Activated naive CD4-positive, alpha-beta T cell treated with anti-CD3 and anti-CD28 coated beads for 36 hours (primary cell): ENCODE data around the gene IFNA21. TPM values are rescaled to one million over a fixed set of nuclear protein-coding genes. Genes with fewer than 3 reads are reported as not detected.
A peak's percentile ranks its signal among the peaks of the same experiment; 100 is the strongest.
"Not testable (repeated sequence)": the region's sequence is repeated elsewhere in the genome, so short reads cannot be mapped to it uniquely, and the experiment has no call there.

Experiments
- CTCF ChIA-PET: fragments of 350-600 bp; sonication (Branson Sonifier 250); formaldehyde crosslinking; loops from one replicate; lab custom pipeline; 2021; ENCODE audit warnings: antibody characterized with exemption; lab: Charles Lee
- DNase-seq: peaks from one replicate; pipeline ENCODE4 v3.0.0-alpha.2; 2020
- H3K27ac Mint-ChIP-seq: one replicate; pipeline ENCODE4 v1.8.0; 2021; ENCODE audit warnings: mild to moderate bottlenecking, mixed read lengths
- H3K27me3 Mint-ChIP-seq: one replicate; pipeline ENCODE4 v1.8.0; 2021; ENCODE audit warnings: low read depth, mixed read lengths
- H3K36me3 Mint-ChIP-seq: one replicate; pipeline ENCODE4 v1.8.0; 2021; ENCODE audit warnings: low read depth, mixed read lengths
- H3K4me1 Mint-ChIP-seq: one replicate; pipeline ENCODE4 v1.8.0; 2021; ENCODE audit warnings: low read depth, mixed read lengths
- H3K4me3 Mint-ChIP-seq: one replicate; pipeline ENCODE4 v1.8.0; 2021; ENCODE audit warnings: mild to moderate bottlenecking, moderate library complexity, mixed read lengths
- H3K9me3 Mint-ChIP-seq: one replicate; pipeline ENCODE4 v1.8.0; 2021; ENCODE audit warnings: mixed read lengths
- intact Hi-C: fragments of 100-400 bp; cut with micrococcal nuclease; formaldehyde crosslinking; loops from one replicate; pipeline ENCODE4 v1.15.1; 2023
- total RNA-seq, 2 experiments: library from RNA; stranded (reverse); gene quantifications; one replicate each; pipeline ENCODE4 v1.2.3, GENCODE V29; 2021

Gene IFNA21
- total RNA-seq, 2 experiments from 2014 or later: not detected

DNA sequence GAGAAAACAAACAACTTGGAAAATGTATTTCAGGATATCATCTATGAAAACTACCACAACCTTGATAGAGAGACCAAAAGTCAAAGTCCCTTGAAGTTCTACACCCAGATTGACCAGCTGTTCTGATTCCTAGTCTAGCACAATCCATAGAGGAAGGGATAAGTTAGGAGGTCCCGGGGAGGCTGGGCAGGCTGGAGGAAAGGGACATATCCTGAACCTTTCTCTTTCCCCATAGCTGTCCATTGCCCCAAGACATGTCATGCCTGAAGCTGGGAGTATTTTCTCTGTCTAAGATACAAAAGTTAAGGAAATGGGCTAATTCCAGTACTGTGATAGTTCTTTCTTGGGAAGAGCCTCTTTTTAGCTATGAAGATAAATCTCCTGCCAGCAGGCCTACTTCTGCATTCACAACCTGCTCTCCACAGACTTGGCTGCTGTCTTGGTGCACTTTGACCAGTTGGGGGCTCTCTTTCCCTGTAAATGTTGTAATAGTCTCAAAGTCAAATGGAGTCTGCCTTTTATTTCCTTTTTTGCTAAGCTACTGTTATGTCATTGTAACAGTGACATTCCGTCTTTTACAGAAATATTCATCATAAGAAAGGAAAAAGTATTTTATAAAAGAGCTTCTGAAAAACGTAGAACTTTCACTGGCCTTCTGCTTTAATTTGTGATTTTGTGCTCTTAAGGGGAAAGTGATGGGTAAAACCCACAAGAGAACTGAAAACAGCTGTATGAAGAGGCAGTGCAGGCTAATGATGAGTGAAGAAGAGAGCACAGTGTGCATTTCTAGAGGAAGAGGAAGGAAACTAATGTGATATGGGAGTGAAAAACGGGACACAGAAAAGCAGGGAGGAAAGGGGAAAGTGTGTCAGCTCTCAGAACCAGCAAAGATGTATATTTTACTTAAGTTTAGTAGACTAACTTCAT is 16.6 kb upstream of the IFNA21 start:
- DNase-seq: peak; percentile 55
- H3K27me3 Mint-ChIP-seq, H3K9me3 Mint-ChIP-seq, H3K36me3 Mint-ChIP-seq, intact Hi-C loops, H3K4me1 Mint-ChIP-seq, H3K27ac Mint-ChIP-seq, H3K4me3 Mint-ChIP-seq: not testable (repeated sequence)
- CTCF ChIA-PET: interaction anchor here (0.5 to 3.5 kb wide), 37 partner anchors 8 to 647 kb away, joined by 3 to 28 read pairs (median 3); partner anchors contain the start of gene KLHL9

DNA sequence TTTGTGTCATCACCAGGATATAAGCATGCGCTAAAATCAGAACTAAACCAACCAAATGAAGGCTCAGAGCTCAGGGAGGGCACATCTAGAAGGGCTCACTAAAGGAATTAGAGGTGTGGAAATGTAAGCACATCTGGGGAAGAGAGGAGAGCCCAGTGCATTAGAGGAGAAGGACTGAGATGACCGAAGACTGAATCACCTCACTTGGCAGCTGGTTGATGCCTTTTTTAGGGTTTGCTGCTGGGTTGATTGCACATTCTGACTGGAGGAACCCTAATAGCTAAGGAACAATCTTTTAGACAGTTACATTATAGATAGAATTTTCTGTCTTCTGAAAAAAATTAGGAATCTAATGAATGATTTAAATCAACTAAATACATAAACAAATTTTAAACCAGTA is 8.2 kb upstream of the IFNA21 start:
- intact Hi-C loops: no loop called here
- H3K4me1 Mint-ChIP-seq: no peaks in the 10 kb centered on the region
- H3K4me3 Mint-ChIP-seq: no peak overlapping the region
- no peak for DNase-seq
- no peaks in the 10 kb centered on the region for H3K9me3 Mint-ChIP-seq
- H3K36me3 Mint-ChIP-seq: no peaks in the 10 kb centered on the region
- H3K27me3 Mint-ChIP-seq: peaks cover 3% of the 10 kb centered on the region
- CTCF ChIA-PET: interaction anchor here (1.0 to 1.9 kb wide), 2 partner anchors 8 to 20 kb away, joined by 6 to 14 read pairs; no protein-coding TSS in a partner anchor
- no peak overlapping the region for H3K27ac Mint-ChIP-seq

DNA sequence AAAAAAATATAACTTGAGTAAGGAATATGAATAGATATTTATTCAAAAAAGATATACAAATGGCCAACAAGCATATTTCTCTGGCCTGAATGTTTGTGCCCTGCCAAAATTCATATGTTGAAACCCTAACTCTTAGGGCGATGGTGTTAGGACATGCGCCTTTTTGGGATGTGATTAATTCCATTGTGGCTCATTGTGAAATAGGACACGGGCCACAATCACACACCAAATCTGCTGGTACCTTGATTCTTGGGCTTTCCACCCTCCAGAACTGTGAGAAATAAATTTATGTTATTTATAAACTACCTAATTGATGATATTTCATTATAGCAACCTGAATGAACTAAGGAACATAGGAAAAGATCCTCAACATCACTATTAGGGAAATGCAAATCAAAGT is 5.7 kb upstream of the IFNA21 start:
- H3K9me3 Mint-ChIP-seq: no peaks in the 10 kb centered on the region
- no peak for DNase-seq
- no peak overlapping the region for H3K4me3 Mint-ChIP-seq
- H3K27me3 Mint-ChIP-seq: peaks cover 3% of the 10 kb centered on the region
- no peak overlapping the region for H3K27ac Mint-ChIP-seq
- no peaks in the 10 kb centered on the region for H3K4me1 Mint-ChIP-seq
- CTCF ChIA-PET: no interaction called here
- intact Hi-C loops: no loop called here
- H3K36me3 Mint-ChIP-seq: no peaks in the 10 kb centered on the region

DNA sequence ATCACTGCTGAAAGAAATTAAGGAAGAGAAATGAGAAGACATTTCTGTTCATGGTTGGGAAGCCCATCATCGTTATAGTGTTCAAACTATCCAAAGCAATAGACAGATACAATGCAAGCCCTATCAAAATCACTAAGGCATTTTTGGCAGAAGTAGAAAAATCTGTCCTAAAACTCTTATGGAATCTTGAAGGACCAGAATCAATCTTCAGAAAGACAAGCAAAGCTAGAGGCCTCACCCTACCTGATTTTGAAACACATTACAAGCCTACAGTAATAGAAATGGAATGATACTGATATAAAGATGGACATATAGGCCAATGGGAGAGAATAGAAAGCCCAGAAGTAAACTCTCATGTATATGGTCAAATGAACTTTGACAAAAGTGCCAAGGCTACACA is 4.9 kb upstream of the IFNA21 start:
- peaks cover 5% of the 10 kb centered on the region for H3K27me3 Mint-ChIP-seq
- H3K36me3 Mint-ChIP-seq: no peaks in the 10 kb centered on the region
- H3K4me1 Mint-ChIP-seq: no peaks in the 10 kb centered on the region
- CTCF ChIA-PET: no interaction called here
- intact Hi-C loops: no loop called here
- H3K27ac Mint-ChIP-seq: no peak overlapping the region
- no peak for DNase-seq
- no peak overlapping the region for H3K4me3 Mint-ChIP-seq
- H3K9me3 Mint-ChIP-seq: no peaks in the 10 kb centered on the region

DNA sequence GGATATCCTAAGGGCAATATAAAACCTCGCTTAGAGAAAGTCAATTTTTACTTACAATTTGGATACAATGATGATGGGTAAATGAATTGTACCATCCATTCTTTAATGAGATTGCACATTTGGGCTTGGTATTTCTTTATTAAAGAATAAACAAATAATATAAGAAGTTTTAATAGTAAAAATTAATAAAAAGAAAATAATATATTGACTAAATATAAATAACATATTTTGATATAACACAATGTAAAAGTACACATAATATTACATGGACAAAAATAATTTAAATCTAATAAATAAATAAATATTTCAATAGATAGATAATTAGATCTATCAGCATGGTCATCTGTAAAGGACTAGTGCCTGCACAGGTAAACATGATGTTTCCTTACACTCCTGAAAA is 944 bp downstream of the IFNA21 start:
- Mint-ChIP-seq H3K27me3 (peaks cover 2% of the 10 kb centered on the region), H3K4me3 (no peak overlapping the region), H3K36me3 (no peaks in the 10 kb centered on the region), H3K27ac (no peak overlapping the region), H3K9me3 (peaks cover 3% of the 10 kb centered on the region), H3K4me1 (peaks cover 17% of the 10 kb centered on the region)
- intact Hi-C loops: no loop called here
- DNase-seq: no peak
- CTCF ChIA-PET: no interaction called here

DNA sequence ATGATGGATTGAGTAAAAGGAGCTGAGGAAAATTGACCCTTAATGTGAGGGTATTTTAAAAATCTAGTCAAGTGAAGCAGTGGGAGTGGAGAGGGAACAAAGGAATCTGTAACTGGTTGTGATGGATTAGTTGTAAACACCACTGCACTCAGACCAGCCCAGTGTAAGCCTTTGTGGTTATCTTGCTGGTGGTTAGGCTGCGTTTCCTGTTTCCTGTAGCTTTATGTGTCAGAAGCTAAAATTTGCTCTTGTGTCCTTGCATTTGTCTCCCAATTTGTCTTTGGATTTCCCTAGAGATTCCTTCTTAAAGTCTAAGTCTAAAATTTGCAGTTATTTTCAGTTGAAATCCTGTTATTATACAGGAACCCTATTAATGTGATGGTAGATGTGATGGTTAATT is 6.3 kb downstream of the IFNA21 start:
- Mint-ChIP-seq H3K9me3 (peaks cover 4% of the 10 kb centered on the region), H3K27ac (no peak overlapping the region), H3K4me3 (no peak overlapping the region), H3K27me3 (no peaks in the 10 kb centered on the region), H3K36me3 (no peaks in the 10 kb centered on the region), H3K4me1 (peaks cover 25% of the 10 kb centered on the region)
- peak; percentile 51 for DNase-seq
- intact Hi-C loops: no loop called here
- CTCF ChIA-PET: interaction anchor here (0.8 to 1.5 kb wide), 2 partner anchors 18 to 23 kb away, joined by 3 to 4 read pairs; partner anchors contain the start of gene IFNW1

DNA sequence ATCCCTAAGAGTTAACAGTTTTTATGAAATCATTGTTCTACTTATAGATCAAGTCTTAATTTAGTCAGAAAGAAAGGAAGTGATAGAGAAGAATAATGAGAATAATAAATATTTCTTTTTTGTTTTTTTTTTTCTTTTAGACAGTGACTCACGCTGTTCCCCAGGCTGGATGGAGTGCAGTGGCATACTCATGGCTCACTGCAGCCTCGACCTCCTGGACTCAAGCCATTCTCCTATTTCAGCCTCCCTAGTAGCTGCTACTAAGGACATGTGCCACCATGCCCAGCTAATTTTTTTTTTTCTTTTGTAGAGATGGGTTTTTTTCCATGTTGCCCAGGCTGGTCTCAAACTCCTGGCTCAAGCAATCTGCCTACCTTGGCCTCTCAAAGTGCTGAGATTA is 11.0 kb downstream of the IFNA21 start:
- CTCF ChIA-PET: interaction anchor here (1.9 kb wide), 1 partner anchor 40 kb away, joined by 4 read pairs; no protein-coding TSS in a partner anchor
- Mint-ChIP-seq H3K4me1 (peaks cover 11% of the 10 kb centered on the region), H3K27ac (no peak overlapping the region), H3K27me3 (no peaks in the 10 kb centered on the region), H3K4me3 (no peak overlapping the region), H3K36me3 (no peaks in the 10 kb centered on the region), H3K9me3 (peaks cover 1% of the 10 kb centered on the region)
- DNase-seq: no peak
- intact Hi-C loops: no loop called here

DNA sequence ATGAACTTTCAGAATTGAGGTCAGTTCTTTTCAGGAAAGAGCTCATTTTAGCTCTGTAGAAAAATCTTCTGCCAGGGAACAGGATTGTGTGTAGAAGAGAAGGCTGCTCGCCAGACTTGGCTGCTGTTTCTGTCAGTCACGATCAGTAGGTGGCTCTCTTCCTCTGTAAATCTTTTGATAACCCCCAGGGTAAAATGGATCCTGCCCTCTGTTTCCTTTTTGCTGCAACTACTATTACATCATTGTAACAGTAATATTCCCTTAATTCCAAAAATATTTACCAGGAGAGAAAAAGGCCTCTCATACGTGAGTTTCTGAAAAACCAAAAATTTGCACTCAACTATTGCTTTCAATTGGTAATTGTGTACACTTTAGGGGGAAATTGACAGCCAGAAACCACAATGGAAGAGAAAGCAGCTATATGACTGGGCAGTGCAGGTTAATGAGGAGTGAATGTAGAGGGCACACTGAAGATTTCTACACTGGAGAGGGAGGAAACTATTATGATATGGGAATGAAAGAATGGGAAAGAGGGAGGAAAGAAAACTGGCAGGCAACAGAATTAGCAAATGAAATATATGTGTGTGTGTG is 12.3 kb downstream of the IFNA21 start:
- CTCF ChIA-PET: interaction anchor here (0.9 kb wide), 1 partner anchor 29 kb away, joined by 4 read pairs; no protein-coding TSS in a partner anchor
- Mint-ChIP-seq H3K27me3 (peaks cover 2% of the 10 kb centered on the region), H3K27ac (no peak overlapping the region), H3K36me3 (peaks cover under 1% of the 10 kb centered on the region), H3K4me1 (peaks cover 4% of the 10 kb centered on the region), H3K9me3 (peaks cover 3% of the 10 kb centered on the region), H3K4me3 (no peak overlapping the region)
- intact Hi-C loops: loop anchor here (5.0 kb wide), 1 partner anchor 243 kb away; no protein-coding TSS in a partner anchor
- no peak for DNase-seq

DNA sequence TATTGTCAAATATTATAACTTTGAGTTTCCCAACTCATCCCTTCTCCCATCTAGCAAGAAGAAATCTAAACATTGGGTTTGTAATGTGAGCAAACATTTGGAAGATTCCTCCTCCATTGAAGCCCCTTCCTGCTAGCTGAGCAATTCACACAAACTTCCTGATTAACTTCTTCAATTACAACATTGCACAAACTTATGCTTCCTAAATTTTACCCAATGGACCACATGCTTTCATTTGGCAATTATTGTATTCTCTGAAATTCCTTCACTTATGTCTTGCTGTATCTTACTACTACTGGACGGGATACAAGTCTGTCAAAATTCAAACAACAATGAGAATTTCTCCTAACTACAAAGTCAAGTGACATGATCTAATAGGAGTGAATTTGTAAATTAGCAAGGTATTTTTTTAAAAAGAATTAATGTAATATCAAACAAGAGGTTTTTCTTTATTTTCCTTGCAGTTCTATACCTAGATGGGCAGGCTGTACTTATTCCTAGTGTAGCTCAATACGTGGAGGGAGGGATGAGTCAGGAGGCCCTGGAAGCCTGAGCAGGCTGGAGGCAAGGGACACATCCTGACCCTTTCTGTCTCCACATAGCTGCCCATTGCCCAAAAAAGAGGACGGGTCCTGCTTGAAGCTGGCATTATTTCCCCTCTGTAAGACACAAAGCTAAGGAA is 13.0 kb downstream of the IFNA21 start:
- Mint-ChIP-seq H3K4me3 (no peak overlapping the region), H3K9me3 (peaks cover 8% of the 10 kb centered on the region), H3K27me3 (peaks cover 2% of the 10 kb centered on the region), H3K27ac (no peak overlapping the region), H3K4me1 (peaks cover 4% of the 10 kb centered on the region), H3K36me3 (peaks cover 3% of the 10 kb centered on the region)
- CTCF ChIA-PET: interaction anchor here (0.9 kb wide), 1 partner anchor 29 kb away, joined by 4 read pairs; no protein-coding TSS in a partner anchor
- no peak for DNase-seq
- intact Hi-C loops: loop anchor here (5.0 kb wide), 1 partner anchor 244 kb away; no protein-coding TSS in a partner anchor

DNA sequence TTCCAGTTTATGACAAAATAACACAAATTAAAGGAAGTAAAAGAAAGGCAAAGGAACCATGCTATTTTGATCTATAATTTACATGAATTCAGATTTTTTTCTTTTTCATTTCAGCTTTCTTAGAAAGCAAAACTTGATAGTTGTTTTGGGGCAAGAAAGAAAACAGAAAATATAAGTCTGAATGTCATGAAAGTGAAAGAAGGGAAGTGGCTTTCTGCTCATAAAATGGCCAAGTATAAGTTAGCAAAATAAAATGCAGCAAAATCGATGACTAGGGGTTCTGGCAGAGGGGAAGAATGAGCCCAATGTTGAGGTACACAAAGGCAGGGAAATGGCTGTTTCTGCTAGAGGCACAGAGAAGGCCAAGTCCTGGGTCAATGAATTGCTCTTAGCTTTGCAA is 21.9 kb downstream of the IFNA21 start:
- intact Hi-C loops: no loop called here
- Mint-ChIP-seq H3K27ac (no peak overlapping the region), H3K4me3 (no peak overlapping the region)

DNA sequence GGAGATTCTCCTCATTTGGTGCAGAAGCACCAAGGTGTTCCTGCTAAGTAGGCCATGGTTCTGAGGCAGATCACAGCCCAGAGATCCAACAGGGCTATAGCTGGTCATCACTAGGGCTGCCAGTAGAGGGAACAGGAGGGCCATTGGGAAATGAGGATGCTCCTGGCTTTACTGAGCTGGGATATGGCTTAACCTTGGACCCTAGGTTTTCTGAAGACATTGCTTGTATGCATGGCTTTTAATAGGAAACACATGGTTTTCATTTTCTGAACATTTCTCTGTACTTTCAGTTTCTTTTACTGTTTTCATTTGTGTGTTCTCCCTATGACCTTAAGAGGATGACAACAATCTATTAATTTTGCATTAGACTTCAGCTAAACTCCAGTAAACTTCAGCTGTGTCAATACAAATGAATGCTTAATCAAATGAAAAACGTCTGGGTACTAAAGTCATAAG is 25.0 kb downstream of the IFNA21 start, which contains the start of gene IFNW1:
TSS of gene IFNW1 (minus strand) at position 406 of the 456 bp plus-strand sequence. CDS start at position 144, 262 bp downstream.
- CTCF ChIA-PET: interaction anchor here (1.0 kb wide), 1 partner anchor 19 kb away, joined by 3 read pairs; no protein-coding TSS in a partner anchor
- Mint-ChIP-seq H3K9me3 (no peaks in the 10 kb centered on the region), H3K4me1 (peaks cover 10% of the 10 kb centered on the region), H3K4me3 (no peak within 1 kb of the TSS), H3K36me3 (no peaks in the 10 kb centered on the region), H3K27me3 (no peaks in the 10 kb centered on the region), H3K27ac (no peak within 1 kb of the TSS)
- DNase-seq: no peak
- intact Hi-C loops: no loop called here

More for the DNA sequence above, 21.9 kb downstream of the IFNA21 start:
- H3K9me3 Mint-ChIP-seq: peaks cover 12% of the 10 kb centered on the region
- CTCF ChIA-PET: no interaction called here
- DNase-seq: no peak
- peaks cover 10% of the 10 kb centered on the region for H3K4me1 Mint-ChIP-seq
- no peaks in the 10 kb centered on the region for H3K27me3 Mint-ChIP-seq
- peaks cover 3% of the 10 kb centered on the region for H3K36me3 Mint-ChIP-seq

DNA sequence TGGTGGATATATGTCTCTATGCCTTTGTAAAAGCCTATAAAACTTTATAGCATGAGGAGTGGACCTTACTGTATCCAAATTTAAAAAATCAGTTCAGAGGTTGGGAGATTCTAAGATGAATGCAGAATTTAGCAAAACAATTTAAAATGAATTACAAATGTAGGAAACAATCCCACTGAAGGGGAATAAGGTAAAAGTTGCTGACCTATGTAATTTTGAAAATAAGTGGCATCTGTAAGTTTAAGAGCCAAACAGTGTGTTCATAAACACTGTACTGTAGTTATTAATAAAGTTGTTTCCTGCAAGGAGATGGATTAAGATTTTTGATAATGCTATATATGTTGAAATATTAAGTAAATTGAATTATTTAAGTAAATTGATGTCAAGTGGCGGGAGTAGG is 29.4 kb downstream of the IFNA21 start:
- DNase-seq: no peak
- Mint-ChIP-seq H3K4me1 (peaks cover 2% of the 10 kb centered on the region), H3K4me3 (no peak overlapping the region), H3K9me3 (no peaks in the 10 kb centered on the region), H3K36me3 (no peaks in the 10 kb centered on the region), H3K27ac (no peak overlapping the region), H3K27me3 (no peaks in the 10 kb centered on the region)
- CTCF ChIA-PET: no interaction called here
- intact Hi-C loops: loop anchor here (1.0 kb wide), 1 partner anchor 12 kb away; no protein-coding TSS in a partner anchor
